IPS DF 19.7 (cell line): Measurements from ENCODE around the gene MRPL34.

Experiments used
- DNase-seq: peaks from one replicate; pipeline ENCODE4 v3.0.0-alpha.2; 2013; ENCODE audit warnings: low read depth, low spot score

MRPL34 gene

DNA sequence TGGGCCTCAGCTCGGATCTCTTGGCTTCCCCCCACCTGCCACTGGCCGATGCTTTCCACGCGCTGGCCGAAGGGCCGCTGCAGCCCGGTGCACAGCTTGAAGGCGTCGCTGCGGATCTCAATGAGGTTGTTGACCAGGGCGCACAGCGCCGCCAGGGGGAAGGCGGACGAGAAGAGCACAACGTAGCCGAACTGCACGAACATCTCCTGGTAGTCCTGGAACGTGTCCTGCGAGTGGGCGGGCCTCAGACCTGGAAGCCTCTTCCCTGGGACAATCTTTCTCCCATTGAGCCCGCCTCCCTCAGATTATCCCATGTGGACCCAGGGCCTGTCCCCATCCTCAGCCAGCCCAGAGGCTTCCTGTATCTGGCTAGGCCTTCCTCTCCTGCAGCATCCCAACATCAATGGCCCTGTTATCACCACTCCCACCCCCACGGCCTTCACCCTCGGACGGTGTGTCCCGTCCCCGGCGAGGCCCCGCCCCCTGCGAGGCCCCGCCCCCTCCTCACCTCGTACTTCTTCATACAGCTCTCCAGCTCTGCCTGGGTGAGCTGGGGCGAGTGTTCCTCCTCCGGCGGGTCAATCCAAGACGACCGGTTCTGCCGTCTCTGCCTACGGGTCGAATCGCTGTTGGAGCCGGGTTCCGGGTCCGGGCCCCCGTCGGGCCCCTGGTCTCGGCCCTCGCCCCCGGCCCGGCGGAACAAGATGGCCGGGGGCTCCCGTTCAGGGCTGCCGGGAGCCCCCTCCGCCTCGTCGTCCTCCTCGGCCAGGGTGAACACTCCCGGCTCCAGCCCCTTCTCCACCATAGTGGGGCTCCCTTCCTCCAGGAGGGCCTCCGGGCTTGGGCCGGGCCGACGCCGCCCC is 22.2 kb downstream of the MRPL34 start:
- DNase-seq = no peak

DNA sequence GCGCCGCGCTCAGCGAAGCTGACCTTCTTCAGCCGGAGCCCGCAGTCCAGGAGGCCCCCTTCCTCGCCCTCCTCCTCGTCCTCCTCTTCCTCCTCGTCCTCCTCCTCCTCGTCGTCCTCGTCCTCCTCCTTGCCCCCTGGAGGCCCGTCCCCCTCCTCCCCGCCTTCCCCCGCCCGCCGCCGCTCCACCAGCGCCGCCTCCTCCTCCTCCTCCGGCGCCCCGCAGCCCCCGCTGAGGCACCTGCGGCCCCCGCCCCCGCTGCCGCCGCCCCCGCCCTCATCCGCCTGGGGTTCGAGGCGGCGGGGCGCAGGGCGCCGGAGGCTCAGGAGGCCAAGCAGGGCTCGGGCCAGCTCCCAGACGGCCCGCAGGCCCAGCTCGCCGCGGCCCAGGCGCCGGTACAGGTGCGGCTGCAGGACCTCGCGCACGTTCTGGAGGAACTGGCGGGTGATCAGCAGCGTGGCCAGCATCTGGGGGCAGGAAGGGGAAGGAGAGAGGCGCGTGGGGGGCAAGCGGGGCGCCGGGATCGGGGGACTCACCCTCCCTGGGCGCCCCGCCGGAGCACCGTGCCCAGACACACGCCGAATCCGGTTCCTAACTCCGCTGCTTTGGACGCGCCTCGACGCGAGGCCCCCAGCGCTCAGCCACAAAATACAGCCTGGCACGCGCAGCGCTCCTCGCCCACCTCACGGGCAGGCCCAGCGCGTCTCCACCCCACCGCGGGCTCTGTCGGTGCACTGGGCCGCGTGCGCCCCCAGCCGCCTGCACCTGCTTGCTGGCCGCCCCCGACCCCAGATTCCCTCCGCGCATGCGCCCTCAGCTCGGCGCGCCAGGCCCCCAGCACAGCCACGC is 23.1 kb downstream of the MRPL34 start:
- no peak for DNase-seq

DNA sequence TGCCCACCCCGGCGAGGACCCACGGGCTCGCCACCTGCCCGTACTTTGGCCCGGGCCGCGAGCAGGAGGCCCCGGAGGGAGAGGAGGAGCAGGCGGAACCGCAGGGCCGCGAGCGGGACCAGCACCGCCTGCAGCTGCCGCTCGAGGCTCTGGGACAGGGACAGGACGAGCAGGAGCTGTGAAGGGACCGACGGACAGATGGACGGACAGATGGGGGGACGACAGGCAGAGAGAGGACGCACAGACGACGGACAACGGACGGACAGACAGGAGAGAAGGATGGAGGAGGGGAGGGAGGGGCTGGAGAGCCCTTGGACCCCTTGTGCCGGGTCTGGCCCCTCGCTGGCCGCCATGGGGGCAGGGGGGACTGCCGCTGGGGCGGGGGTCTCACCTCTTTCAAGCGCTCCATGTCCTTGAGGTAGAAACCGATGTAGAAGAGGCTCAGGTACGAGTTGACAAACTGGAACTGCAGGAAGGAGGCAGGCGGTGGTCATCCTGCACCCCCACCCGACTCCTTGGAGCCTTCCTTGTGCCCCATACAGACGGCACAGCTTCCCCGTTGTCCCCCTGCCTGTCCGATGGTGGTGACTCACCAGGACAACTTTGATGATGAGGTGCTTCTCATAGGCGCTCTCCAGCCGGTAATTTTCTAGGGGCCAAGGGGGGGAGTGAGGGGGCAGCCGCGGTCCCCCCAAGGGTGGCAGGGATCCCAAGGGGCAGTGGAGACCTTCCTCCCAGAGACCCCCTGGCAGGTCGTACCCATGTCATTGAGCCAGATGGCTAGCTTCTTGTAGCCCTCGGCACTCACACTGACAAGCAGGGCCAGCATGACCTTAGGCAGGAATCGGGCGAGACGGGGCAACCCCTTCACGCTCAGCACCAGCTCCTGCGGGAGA is 23.9 kb downstream of the MRPL34 start:
- no peak for DNase-seq

DNA sequence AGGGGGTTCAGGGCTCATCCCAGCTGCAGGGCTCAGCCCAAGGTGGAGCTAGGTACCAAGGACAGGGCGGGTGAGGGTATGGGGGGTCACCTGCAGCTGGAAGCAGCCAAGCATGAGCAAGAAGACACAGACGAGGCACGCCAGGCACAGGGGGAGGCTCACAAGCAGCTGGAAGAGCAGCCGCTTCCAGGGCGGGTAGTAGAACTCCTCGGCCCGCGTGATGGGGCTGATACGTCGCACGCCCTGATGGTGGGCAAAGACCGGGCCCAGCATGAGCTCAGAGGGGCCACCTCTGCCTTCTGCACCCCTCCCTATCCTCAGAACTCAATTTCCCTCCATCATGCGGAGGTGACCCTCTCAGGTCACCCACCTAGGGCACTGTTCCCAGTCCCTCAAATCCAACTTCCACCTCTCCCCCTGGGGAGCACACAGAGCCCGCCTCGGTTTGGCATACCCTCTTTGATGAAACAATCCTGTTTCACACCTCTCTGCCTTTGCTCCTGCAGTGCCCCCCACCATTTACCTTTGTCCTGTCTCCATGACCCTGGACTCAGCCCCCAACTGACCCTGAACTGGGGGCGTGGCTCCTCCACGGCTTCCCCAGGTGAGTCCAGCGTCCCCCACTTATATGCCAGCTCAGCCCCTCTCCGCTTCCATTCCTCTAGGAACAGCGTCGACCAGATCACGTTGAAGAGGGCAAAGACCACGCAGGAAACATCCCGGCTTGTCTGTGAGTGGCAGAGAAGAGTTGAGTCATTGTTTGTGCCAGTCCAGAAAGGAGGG is 24.8 kb downstream of the MRPL34 start:
- no peak for DNase-seq

DNA sequence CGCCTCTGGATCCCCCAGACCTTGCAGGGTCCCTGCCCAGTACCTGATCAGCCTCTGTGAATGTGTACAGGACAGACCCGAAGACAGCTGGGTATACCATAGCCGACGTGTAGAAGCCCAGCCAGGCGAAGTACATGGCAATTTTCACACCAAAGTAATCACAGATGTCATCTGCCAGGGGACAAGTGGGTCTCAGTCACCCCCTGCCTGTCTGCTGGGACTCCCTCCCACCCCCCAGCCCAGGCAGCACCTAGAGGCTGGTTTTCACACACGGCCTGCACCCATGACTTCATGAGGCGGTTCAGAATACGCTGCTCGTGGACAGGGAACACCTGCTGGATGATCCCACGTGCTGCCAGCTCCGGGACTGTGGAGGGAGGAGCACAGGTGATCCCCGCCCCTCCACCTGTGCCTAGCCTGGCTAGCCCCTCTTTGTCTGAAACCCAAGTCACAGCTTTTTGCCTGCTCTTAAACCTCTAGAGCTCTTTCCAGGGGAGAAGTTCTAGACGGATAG is 25.4 kb downstream of the MRPL34 start:
- no peak for DNase-seq

DNA sequence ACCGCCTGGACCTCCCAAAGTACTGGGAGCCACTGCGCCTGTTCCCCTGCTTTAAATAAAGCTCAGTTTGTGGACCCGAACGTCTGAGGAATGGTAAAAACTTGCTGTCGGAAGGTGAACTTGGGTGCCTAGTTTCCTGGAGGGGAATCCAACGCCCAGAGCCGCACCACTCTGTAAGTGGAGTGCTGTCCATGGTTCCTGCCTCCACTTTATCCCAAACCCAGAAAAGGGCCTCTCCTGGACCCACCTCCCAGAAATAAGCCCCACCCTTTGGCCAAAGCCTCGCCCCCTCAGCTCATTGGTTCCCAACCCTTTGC is 26.6 kb downstream of the MRPL34 start:
- no peak for DNase-seq

DNA sequence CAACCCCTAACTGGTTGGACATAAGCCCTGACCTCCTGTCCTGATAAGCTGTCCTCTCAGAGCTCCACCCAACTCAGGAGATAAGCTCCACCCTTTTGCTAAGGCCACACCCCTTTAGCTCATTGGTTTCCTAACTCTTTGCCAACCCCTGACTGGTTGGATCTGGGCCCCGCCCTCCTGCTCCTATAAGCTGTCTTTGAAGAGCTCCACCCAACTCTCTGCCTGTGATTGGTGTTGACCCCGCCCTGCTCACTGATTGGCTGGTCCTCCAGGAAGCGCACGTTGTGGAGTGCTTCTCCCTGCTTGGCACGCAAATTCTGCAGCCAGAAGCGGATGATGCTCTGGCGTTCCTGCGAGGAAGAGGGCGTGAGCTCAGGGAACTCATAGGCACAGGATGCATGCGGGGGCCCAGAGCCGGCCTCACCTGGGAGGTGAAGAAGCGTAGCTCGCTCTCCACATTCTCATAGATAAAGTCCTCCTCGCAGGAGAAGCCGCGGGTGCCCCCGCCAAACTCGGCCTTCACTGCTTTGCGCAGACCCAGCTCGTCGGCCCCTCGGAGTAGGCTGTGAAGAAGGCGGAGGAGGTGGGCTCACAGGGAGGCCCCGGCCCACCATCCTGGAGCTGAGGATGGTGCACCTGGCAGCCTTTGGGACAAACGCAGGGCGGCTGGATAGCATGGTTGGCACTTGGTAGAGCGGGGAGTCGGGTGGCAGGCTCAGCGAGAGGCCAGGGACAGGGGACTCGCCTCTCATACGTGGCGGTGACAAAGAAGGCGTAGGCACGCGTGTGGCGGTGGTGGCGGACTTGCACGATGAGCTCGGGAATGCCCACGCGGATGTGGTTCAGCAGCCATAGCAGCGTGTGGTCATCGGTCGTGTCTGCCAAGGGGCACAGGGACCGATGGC is 27.3 kb downstream of the MRPL34 start:
- DNase-seq = no peak

DNA sequence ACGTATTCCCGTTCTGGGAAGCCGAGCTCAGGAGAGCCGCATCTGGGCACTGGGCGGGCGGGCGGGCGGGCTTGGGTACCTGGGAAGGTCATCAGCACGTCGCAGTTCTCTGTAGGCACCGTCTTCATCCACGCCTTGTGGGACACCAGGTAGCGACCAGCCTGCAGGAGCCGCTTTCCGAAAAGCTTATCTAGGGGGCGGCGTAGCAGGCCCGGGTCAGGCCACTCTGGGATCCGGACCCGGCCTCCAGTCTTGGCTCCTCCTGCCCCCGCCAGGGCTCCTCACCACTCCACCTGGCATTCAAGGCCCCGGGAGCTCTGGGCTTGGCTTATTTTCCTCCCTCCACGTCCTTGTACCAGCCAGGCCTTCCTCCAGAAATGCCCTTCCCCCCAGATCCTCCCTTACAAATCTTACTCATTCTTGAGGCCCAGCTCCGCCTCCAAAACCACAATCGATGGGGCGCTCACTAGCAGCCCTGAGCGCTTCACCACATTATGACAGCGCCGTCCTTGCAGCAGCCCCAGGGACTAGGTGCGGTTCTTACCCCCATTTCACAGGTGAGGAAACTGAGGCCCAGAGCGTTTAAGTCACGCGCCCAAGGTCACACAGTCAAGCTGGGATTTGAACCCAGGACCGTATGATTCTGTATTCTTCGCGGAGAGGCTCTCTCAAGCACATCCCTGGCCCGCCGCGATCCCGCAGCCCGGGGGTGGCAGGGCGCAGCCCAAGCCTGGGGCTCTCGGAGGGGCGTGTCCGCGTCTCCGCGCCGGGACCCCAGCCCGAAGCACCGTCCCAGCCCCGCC is 28.1 kb downstream of the MRPL34 start:
- no peak for DNase-seq

DNA sequence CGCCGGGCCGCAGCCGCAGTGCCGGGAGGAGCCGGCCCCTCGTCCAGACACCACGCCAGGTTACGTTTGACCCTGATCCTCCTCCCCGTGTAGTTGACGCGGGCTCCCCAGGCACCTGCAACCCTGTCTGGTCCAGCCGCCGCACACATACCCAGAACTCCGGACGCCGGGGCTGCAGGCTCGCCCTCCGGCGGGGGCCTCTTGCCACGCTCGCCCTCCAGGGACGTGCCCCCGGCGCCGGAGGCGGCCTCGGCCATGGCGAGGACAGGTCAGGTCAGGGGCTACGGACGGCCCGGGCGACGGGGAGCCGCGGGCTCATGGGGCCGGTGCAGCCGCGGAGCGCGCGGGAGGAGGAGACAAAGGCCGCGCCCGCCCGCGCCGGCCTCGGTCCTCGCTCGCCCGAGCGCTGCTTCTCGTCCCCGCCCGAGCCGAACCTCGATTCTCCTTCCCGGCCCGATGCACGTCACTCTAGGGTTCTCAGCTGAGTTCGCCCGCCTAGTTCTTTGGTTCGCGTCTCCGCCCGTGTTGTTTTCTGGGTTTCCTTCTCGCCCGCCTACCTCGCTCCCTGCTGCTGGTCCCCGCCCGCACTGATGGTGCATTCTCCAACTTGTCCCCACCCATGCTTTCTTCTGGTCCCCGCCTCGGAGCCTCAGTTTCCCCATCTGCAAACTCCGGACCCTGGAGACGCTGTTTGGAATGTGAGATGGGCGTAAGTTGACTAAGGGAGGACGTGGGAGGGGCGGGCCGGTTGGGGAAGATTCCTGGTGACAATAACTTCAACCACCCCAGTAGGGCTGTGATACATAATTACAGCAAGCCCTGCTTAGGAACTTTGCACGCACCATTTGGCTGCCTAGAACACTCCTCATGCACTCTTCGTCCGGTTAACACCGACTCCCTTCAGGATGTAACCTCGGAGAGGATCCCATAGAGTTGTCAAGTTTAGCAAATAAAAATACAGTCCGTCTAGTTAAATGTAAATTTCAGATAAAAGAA is 29.0 kb downstream of the MRPL34 start, which contains the start of gene ANO8:
ANO8 (minus strand) TSS at position 442 of the 996 bp plus-strand sequence; CDS start at position 257, 185 bp downstream.
- peak; percentile 98 for DNase-seq

DNA sequence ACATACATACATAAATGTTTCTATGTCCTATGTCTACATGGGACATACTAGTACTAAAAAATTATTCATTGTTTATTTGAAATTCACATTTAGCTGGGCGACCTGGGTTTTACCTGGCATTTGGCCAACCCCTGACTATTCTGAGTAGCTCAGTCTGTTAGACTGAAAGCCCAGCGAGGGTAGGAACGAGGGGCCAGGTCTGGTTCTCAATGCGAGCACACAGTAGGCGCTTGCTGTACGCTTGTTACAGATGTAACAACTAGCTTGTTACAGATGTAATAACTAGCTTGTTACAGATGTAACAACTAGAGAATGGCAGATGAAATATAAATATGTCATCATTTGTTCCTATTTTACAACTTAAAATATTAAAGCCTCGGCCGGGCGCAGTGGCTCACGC is 29.9 kb downstream of the MRPL34 start:
- no peak for DNase-seq

DNA sequence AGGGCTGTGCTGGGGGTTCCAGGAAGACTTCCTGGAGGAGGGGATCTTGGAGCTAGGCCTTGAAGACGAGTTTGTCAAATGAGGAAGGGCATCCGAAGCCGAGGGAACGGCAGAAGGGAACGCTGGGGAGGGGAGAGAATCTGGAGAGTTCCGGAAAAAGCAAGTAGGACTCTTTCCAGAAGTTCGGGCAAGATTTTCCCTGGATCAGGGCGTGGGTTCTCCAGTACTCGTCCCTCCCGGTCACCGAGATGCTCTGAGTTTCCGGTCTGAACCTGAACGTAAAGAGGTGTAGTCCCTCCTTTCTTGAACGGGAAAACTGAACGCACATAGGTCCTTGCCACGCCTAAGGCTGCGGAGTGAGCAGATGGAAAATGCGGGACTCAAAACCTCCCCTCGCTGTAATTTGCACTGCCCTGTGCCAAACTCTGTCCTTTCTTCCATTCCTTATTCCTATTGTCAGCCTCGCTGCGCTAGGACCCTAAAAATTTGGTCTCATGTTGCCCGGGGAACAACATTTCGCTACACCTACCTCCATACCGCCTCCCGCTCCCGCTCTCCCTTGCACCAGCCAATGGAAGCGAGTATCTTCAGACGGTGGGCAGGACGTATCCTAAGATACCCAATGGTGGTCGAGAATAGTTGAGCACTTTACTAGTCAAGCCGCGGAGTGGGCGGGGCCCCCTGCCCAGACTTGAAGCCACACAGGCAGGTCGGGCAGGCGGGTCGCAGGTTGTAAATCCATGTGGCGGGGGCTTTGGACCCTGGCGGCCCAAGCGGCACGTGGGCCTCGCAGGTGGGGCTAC is 31.4 kb downstream of the MRPL34 start, which contains the start of gene GTPBP3:
GTPBP3 (plus strand) TSS at position 682 of the 803 bp plus-strand sequence; CDS start at position 741, 59 bp downstream.
- DNase-seq = peak; percentile 98

DNA sequence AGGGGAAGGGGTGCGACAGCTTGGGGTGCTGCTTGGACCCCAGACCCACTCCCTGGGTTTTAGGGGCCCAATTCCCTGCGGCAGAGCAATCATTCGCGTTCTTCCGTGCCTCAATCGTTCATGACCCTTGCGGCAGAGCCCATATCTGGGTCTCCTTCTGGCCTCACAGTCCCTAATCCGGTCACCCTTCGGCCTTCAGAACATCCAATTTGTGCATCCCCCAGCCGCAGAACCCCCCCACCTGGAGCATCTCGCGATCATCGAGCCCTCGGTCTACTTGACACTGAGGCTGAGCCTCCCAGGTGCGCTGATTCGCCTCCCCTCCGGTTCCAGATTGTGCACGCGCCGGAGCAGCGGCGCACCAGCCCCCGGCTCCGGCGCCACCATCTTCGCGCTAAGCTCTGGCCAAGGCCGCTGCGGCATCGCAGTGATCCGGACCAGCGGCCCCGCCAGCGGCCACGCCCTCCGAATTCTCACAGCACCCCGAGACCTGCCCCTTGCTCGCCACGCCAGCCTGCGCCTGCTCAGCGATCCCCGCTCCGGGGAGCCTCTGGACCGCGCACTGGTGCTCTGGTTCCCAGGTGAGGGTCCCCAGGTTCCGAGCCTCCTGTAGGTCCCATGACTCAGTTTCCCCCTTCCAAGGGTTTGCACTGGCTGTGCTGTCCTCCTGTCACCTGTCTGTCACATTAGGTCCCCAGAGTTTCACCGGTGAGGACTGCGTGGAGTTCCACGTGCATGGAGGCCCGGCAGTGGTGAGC is 32.2 kb downstream of the MRPL34 start:
- DNase-seq = no peak

DNA sequence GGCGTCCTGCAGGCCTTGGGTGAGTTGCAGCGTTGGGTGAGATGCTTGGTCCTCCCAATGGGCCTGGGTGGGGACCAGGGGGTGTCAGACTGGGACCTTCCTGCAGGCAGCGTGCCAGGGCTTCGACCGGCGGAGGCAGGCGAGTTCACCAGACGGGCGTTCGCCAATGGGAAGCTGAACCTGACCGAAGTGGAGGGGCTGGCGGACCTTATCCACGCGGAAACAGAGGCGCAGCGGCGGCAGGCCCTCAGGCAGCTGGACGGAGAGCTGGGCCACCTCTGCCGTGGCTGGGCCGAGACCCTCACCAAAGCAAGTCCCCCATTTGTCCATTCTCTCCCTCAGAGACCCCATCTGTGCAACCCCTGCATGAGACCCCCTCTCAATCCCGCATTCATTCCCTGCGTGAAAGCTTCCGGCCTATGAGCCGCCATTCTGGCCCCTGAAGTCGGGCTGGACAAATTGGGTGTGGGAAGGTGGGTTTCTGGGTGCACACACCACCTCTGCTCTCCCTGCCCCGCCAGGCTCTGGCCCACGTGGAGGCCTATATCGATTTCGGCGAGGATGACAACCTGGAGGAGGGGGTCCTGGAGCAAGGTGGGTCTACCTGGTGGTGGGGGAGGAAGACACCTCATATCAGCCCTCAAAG is 32.9 kb downstream of the MRPL34 start:
- DNase-seq = no peak

DNA sequence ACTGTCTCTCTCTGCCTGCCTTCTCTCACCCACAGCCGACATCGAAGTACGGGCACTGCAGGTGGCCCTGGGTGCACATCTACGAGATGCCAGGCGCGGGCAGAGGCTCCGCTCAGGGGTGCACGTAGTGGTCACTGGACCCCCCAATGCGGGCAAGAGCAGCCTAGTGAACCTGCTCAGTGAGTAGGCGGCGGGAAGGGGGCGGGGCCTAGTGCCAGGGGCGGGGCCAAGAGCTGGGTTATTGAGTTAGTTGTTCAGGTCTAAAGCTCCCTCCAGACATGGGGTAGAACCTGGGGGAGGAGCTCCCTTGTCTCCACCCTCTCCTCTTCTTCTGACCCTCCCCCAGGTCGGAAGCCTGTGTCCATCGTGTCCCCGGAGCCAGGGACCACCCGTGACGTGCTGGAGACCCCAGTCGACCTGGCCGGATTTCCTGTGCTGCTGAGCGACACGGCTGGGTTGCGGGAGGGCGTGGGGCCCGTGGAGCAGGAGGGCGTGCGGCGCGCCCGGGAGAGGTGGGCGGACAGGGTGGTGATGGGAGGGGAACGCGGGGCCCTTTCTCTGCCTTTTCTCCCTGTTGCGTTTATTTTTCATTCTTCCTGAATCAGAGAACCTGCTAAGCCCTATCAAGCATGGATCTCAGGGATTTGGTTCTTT is 33.5 kb downstream of the MRPL34 start:
- DNase-seq = no peak
